ENCODE data around the gene PRKAG3.
"Not testable (repeated sequence)": the region's sequence is repeated elsewhere in the genome, so short reads cannot be mapped to it uniquely, and the experiment has no call there.

PRKAG3 gene

DNA sequence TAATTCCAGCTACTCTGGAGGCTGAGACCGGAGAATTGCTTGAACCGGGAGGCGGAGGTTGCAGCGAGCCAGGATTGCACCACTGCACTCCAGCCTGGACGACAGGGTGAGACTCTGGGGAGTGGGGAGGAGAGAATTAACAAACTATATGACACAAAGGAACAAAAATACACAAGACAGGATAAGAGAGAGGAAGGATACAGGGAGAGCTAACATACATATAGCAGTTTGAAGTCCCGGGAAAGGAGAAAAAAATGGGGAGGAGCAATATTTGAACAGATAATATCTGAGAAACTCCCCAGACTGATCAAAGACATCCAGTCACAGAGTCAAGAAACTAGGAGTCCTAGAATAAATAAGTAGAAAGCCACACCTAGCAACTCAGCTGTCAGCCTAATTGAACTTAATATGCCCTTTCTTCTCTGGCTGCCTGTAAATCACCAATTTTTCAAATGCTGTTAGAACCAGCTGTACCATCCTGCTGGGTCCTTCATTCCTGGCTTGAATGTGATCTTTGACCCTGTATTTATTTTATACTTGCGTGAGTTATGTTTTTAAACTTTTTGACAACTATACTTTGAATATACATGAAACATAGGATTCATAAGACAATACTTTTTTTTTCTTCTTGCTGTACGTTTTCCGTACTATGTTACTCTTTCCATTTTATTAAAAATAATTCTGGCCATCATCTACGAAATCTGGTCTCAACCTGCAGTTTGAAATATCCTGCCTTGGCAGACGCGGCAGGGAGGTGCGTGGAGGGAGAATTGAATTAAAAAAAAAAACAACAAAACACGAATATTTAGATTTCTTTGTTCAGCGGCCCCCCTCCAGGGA is 50.5 kb downstream of the PRKAG3 start:
- DNase-seq (ENCODE audit: low spot score) = no peak

DNA sequence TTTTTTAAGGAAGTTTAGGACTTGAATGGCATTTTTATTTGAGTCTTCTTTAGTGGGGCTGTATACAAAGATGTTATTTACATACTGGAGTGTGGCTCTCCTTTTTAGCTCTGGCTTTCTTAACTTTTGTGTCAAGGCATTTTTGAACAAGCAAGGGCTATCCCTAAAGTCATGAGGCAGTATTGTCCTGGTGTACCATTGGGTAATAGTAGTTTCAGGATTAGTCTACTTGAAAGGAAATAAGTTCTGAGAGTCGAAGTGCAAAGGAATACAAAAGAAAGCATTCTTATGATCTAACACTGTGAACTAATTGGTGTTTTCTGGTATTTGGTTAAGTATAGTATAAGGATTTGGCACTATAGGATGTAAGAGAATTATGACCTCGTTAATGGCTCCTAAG is 51.6 kb downstream of the PRKAG3 start:
- no peak for DNase-seq (ENCODE audit: low spot score)

GRCh38 chr2:218777276-218777990 is 54.2 kb downstream of the PRKAG3 start:
- no peak for DNase-seq (ENCODE audit: low spot score)

- no peak for DNase-seq (ENCODE audit: low spot score)
Measured at GRCh38 chr2:218776488-218776887, 55.1 kb downstream of the PRKAG3 start.

DNA sequence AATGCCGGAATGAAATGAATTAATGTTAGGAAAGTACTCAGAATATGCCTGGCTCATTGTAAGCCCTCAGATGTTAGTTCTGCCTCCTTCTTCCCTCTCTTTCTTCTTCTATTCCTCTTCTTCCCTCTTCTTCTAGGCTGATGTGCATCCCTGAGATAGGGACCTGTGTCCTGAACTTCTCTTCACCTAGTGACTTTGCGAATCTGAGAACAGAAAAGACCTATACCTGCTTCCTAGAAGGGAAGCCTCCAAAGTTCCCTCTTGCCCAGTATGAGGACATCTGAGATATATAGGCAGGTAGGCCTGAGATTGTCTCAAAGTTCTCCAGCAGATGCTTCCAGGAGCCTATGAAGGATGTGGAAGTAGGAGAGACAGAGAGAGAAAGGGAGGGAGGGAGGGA is 57.7 kb downstream of the PRKAG3 start:
- DNase-seq (ENCODE audit: low spot score) = no peak

DNA sequence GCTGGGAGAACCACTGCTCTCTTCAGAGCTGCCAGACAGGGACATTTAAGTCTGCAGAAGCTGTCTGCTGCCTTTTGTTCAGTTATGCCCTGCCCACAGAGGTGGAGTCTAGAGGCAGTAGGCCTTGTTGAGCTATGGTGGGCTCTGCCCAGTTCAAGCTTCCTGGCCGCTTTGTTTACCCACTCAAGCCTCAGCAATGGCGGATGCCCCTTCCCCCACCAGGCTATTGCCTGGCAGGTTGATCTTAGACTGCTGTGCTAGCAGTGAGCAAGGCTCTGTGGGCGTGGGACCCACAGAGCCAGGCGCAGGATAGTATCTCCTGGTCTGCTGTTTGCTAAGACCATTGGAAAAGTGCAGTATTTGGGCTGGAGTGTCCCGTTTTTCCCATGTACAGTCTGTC is 58.8 kb downstream of the PRKAG3 start:
- not testable (repeated sequence) for DNase-seq (ENCODE audit: low spot score)

Data from HuH-7 (cell line).